Renal cortical epithelial cell (primary cell): Measurements from ENCODE around the gene ATPAF2. TPM values are rescaled to one million over a fixed set of nuclear protein-coding genes. Genes with fewer than 3 reads are reported as not detected.
A peak's percentile ranks its signal among the peaks of the same experiment; 100 is the strongest.

Source experiments
- DNase-seq: peaks from one replicate; pipeline ENCODE4 v3.0.0-alpha.2; 2011; ENCODE audit warnings: low read depth
- total RNA-seq: library from RNA; depleted of rRNA; stranded (reverse); fragments of >200 nt; gene quantifications from 2 replicates; pipeline ENCODE4 v1.2.3, GENCODE V29; 2014

ATPAF2 gene
- total RNA-seq, result 15.1 and 17.4 TPM in 2 replicates

DNA sequence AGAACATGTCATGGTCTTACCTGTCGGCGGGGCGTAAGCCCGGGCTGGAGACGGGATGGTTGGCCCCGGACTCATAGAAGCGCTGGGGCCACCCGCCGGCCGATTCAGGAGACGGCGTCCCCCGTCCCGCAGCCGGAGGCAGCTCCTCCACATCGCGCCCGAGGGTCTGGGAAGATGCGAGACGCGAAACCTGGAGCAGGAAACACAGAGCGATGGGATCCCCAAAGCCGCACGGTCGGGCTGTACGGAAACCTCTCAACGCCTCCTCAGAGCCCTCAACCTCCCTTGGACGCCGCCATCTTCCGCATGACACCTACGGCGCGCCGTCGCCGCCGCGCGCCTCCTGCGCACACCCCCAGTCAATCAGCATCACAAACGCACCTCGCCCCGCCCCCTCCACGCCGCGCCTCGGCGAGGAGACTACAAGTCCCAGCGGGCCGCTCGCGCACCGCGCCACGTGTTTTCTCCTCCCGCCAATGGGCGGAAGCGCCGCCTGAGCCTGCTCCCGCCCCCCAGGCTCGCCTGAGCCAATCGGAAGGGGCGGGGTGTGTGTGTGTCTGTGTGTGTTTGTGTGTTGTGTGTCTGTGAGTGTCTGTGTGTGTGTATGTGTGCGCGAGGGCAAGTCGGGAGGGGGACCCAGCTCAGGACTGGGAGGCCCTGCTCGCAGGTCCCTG is at the start of gene ATPAF2, which contains the start of gene GID4:
Gene ATPAF2 (minus strand): TSS at position 308 of the 674 bp plus-strand sequence. CDS start 155 bp downstream, at position 153.
Gene GID4 (plus strand): TSS at position 548 of the 674 bp plus-strand sequence. CDS start 57 bp downstream, at position 605.
- DNase-seq, result peak; percentile 93

DNA sequence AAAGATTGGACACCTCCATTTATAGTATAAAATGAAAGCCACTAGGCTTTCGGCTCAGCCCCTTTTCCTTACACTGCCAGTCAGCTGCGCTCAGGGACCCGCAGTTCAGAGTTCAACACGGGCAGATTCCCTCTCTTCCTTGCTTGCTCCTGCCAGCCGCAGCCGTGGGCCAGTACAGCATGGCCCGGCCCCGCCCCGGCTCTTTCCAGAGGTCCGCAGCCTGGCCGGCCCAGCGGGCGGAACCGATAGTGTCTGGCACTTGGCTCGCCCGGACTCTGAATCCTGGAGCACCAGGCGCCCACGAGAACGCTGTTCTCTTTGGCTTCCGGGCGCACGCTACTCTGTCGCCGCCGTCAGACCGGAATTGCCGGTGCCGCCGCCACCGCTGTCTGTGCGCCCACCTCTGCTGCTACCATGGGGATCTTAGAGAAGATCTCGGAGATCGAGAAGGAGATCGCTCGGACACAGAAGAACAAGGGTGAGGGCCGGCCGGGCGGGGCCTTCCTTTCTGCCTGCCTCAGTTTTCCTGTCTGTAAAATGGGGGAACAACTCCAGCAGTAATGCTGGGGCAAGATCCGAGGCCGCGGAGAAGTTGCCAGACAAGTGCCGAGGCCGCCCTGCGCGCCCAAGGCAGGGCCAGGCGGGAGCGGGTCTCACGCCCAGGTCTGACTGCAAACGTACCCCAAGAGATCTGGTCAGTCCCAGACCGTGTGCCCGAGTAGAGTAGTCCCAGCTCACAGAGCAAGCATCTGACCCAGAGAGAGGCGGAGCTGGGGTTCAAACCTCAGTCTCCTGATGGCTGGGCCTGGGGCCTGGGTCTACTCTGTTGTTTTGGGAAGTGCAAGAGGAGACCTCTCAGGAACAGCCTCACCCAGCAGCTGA is 48.9 kb upstream of the ATPAF2 start, which contains the start of gene DRG2:
Gene DRG2 (plus strand): TSS at position 339 of the 882 bp plus-strand sequence. CDS start 76 bp downstream, at position 415.
- peak; percentile 68 for DNase-seq

DNA sequence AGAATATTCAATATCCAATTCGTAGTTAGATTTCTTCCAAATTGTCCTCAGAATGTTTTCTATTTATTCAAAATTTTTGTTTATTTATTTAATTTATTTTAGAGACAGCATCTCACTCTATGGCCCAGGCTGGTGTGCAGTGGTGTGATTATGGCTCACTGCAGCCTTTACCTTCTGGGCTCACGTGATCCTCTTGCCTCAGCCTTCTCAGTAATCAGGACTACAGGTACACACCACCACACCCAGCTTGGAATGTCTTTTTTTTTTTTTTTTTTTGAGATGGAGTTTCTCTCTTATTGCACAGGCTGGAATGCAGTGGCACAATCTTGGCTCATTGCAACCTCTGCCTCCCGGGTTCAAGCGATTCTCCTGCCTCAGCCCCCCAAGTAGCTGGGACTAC is 45.3 kb upstream of the ATPAF2 start:
- DNase-seq, result no peak

DNA sequence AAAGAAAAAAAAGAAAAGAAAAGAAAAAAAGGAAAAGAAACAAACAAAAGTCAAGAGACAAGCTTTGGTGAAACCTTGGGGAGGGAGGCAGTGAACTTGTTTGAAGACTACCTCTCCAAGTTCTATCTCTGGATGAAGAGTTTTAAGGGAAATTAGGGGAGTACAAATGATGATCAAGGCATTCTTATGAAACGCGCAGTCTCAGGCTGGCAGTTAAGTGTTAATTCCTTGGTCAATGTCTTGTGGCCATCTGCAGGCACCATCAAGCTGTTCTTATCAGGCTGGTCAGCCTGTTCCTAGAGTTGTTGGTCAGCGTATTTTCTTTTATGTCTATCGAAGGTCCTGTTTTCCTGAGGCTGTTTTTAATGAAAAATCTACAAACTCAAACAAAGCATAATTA is 40.6 kb upstream of the ATPAF2 start:
- DNase-seq, result no peak

DNA sequence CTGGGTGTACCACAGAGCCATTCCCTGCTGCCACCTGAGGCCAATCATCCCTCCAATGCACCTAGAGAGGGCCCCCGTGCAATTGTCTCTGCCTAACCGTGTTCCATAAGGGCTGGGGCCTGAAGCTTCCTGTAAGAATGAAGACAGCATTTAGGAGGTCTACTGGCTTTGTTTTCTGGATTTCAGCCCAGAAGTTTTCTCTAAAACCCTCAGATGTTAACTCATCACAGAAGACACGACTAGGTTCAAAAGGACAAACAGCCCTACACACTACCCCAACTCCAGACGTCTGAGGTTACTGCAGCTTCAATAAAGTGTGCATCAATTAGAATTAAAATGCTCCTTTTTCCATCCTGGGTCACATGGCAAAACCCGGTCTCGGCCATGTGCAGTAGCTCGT is 38.0 kb upstream of the ATPAF2 start:
- no peak for DNase-seq

DNA sequence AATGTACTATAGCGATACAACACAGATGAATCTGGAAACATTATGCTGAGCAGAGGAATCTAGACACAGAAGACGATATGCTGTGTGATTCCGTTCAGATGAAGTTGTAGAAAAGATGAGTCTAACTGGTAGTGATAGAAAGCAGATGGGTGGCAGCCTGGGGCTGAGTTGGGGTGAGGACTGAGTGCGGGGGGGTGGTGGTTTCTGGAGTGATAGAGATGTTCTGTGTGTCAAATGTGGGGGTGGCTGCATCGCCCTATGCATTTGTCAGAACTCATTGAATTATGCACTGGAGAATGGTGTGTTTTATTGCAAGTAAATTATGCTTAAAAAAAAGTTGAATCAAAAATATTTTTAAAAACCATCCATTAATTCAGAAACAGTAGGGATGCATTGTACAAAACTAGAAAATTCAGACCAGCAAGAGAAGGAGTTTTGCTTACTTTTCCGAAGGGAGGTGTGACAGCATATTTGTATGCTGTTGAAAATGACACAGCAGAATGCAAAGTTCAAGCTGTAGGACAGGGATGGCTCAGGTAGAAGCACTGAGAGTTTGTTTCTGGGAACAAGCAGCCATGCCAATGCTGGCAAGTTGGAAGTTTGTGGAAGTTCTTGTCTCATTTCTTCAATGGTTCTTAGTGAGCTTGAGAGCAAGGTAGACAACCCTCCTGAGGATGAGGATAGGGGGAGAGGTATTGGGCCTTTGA is 35.8 kb upstream of the ATPAF2 start:
- no peak for DNase-seq

DNA sequence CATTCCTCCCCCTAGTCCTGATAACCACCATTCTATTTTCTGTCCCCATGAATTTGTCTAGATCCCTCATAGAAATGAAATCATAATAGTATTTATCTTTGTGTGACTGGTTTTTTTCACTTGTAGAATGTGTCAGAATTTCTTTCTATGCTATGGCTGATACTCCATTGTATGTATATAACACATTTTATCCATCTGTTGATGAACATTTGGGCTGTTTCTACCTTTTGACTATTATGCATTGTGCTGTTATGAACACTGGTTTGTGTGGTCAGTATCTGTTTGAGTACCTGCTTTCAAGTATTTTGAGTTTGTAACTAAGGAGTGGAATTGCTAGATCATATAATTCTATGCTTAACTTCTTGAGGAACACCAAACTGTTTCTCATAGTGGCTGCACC is 32.8 kb upstream of the ATPAF2 start:
- DNase-seq, result no peak

DNA sequence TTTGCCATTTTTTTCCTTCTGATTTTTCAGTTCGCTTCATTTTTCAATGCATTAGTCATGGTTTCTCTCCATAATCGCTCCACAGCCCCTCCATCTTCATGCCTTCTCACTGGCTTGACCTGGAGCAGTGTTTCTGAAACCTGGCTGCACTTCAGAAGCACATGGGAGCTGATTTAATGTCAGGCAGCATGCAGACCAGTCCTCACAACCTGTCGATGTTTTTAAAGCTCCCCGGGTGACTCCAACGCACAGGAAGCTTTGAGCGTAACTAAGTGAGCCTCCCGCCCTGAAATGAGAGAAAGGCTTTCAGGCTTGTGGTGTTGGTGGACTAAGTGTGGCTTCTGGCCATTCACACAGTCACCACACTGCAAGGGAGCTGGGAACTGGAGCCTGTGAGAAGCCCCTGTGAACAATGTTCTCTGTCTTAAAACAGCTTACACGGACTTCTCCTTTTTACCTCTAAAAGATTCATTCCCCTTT is 31.9 kb upstream of the ATPAF2 start:
- peak; percentile 26 for DNase-seq

DNA sequence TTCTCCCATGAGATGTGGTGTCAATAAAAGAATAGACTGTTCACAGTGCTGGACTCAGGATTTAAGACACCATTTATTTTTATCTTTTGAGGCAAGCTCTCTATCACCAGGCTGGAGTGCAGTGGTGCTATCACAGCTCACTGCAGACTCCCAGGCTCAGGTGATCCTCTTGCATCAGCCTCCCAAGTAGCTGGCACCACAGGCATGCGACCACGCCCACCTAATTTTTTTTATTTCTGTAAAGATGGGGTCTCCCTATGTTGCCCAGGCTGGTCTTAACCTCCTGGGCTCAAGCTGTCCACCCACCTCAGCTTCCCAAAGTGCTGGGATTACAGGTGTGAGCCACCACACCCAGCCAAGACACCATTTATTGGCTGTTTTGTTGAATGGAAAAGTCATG is 30.1 kb upstream of the ATPAF2 start:
- DNase-seq, result no peak

DNA sequence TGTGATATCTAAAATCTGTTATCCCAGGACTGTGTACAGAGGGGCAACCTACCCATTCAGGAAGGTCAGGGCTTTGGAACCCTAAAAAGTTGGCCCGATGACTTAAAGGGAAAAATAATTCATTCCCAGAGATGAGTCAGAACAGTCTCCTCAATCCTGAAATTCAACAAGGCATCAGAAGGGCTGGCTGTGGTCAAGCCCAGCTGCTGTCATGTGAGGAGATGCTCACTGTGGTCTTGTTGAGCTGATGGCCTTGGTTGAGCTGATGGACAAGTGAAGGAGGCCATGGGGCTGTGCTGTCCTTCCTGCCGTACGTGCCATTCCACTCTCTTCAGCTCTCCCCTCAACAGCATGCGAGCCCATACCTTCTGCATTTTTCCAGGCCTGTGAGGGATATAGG is 27.9 kb upstream of the ATPAF2 start:
- no peak for DNase-seq

DNA sequence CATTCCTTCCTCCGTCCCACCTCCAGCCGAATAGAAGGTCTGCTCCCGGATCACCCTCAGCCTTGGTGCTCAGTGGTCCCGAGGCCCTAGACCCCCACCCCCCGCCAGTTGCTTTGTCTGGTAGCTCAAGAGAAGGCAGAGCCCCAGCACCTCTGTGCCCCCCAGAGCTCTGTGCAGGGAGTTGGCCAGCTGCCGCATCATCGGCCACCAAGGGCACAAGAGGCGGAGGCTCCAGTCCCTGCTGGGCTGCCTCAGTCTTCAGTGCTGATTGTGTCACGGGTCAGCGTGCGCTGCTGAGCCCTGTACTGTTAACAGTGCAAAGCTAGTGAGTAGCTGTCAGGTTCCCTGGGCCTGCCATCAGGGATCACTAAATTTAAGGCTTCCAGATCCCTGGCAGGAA is 26.6 kb upstream of the ATPAF2 start:
- DNase-seq, result no peak

DNA sequence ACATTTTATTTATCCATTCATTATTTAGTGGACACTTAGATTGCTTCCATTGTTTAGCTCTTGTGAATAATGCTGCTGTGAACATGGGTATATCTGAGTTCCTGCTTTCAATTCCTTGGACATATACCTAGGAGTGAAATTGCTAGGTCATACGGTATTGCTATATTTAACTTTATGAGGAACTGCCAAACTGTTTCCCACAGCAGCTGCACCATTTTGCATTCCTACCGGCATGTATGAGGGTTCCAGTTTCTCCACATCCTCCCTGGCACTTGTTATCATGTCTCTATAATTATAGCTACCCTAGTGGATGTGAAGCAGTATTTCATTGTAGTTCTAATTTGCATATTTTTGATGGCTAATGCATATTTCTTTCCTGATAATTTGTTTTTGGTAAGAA is 25.1 kb upstream of the ATPAF2 start:
- no peak for DNase-seq

DNA sequence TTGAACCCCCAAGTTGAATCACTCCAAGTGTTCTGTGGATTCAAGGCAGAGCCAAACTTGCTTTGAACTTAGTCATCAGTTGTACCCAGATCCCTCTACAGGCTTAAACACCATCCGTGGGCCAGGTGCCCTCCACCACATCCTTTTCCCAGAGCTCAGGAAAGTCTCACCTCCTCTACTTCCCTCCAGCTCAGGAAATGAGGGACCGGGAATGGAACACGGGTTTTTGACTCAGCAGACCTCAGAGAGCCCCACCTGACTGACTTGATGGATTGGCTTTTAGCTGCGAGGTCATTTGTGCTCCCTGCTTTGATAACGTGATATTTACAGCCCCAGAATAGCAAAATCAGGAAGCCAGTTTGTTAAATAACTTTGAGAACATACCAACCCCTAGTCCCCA is 20.3 kb upstream of the ATPAF2 start:
- no peak for DNase-seq

DNA sequence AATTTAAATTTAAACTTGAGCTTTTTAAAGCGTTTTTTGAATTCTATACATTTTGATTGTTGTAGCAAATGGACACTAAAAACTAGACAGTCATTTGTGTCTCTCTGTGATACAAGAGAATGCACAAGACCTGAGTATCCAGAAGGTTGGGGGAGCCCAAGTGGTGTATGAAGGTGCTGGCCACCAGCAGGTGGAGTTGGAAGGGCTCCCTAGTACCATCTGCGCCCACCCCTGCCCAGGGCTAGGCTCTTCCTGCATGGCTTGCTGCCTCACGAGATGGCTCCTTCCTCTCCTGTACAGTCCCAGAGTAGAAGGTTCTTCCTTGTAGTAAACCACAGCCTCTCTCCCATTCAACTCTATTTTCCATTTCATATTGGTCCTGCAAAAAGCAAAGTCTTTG is 17.2 kb upstream of the ATPAF2 start:
- DNase-seq, result no peak

DNA sequence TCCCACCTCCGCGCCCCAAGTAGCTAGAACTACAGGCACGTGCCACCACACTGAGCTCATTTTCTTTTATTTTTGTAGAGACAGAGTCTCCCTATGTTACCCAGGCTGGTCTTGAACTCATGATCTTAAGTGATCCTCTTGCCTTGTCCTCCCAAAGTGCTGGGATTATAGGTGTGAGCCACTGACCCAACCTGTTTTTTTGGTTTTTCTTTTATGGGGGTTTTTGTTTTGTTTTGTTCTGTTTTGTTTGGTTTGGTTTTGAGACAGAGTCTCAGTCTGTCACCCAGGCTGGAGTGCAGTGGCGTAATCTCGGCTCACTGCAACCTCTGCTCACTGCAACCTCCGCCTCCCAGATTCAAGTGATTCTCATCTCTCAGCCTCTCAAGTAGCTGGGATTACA is 16.6 kb upstream of the ATPAF2 start:
- no peak for DNase-seq

DNA sequence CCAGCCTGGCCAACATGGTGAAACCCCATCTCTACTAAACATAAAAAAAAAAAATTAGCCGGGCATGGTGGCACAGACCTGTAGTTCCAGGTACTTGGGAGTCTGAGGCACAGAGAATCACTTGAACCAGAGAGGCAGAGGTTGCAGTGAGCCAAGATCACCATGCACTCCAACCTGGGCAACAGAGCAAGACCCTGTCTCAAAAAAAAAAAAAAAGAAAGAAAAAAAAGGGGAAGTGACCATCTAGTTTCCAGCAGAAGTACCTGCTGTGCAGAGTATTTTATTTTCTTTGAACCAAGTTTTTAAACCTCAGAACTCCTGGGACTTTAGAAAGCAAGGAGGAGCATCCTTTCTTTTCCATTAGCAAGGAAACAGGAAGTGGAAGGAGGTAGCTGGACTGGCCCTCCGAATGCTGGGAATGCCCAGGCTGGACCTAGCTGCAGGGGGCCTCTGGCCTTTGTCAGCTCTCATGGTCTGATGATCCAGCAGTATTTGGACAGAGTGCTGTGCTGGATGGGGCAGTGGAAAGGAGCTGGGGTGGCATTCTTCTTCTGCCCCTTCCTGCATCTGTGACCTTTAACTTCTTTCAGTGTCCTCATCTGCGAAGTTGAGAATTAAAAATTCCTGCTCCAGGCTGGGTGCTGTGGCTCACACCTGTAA is 6.9 kb upstream of the ATPAF2 start:
- peak; percentile 17 for DNase-seq

DNA sequence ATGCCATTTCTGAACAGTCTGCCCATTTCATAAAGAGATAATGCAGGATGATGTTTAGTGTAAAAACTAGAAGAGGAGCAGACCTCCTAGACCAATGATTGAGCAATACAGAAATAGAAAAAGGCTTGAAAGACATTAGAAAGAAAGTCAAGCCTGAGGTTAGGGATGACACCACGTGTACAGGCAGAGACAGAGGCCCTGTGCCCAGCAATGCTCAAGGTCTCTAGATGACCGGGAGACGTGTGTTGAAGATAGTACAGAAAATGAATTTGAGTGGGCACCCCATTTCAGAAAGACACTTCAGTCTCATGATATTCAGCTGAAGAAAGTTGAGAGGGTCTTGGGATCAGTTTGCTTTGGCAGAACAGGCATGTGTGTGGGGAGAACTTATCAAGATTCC is 5.6 kb upstream of the ATPAF2 start:
- no peak for DNase-seq

DNA sequence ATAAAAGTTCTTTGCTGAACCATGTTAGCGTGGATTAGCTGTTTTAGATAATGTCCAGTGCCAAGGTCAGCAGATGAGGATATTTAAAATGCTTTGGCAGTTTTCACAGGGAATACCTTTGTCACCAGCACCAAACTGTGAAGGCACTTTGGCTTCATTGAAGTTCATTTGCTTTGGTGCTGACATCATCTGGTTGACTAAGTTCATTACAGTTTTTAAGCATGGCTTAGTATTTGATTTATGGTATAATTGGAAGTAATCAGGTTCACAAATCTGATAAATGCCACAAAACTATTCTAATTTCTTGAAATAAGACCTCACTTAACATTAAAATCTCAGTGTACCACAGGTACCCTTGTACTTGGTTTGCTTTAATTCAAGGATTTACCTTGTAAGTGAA is 4.5 kb upstream of the ATPAF2 start:
- peak; percentile 42 for DNase-seq

DNA sequence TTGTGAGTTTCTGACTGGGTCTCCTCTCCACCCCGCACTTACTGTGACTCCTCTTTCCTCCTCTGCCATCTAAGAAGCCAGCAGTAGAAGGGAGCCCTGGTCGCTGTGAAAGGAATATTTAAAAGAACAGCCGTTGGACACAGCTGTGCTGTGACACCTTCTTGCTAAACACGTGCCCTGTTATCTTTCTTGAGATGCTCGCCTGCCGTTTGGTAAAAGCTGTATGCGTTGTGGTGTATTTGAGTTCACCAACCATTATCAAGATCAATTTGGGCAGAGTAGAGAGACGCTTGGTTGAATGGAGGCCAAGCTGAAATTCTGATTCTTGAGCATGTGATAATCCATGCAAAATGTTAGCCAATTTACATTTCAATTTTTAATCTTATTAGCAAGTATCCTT is 4.0 kb upstream of the ATPAF2 start:
- no peak for DNase-seq

DNA sequence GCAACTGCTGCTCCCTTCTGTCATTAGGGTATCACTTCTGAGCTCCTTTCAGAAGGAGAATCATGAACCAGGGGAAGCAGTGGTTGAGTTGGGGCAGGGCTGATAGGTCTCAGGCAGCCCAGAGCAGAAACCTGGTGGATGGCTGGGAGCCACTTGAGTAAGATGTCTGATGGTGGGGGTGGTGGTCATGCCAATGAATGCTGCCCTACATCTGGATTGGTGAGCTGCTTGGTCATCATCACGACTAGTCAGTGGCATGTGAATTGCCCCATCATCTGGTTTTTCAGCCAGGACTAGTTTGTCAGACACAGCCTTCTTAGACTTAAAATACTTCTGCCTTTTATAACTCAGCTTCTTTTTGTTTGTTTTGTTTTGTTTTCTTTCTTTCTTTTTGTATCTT is 2.8 kb upstream of the ATPAF2 start:
- peak; percentile 46 for DNase-seq

DNA sequence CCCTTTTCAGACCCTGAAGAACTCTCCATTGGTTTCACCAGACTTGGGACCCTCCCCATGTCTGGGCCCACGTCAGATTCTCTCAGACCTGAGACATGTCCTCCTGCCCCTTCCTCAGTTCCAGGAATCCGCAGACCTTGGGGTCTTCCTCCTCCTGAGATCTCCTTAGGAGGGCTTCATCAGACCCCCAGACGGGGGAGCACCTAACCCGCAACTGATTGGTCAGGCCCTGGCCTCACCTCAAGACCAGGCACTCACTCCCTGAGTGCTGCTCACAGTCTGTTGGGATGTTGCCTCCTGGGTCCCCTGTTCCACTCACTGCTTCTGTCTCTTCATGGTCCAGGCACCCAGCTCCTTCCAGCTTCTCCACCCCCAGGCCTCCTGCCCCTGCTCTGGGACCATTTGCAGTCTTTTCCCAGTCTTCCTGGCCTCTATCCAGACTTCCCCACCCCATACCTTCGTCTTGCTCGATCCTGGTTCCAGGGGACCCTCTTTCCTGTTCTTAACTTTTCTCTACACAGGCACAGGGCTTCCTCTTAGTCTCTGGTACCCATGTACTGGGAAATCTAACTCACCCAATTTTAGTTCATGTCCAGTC is 1.4 kb upstream of the ATPAF2 start:
- no peak for DNase-seq
